ENCODE measurements around the gene VEZT.

DNA sequence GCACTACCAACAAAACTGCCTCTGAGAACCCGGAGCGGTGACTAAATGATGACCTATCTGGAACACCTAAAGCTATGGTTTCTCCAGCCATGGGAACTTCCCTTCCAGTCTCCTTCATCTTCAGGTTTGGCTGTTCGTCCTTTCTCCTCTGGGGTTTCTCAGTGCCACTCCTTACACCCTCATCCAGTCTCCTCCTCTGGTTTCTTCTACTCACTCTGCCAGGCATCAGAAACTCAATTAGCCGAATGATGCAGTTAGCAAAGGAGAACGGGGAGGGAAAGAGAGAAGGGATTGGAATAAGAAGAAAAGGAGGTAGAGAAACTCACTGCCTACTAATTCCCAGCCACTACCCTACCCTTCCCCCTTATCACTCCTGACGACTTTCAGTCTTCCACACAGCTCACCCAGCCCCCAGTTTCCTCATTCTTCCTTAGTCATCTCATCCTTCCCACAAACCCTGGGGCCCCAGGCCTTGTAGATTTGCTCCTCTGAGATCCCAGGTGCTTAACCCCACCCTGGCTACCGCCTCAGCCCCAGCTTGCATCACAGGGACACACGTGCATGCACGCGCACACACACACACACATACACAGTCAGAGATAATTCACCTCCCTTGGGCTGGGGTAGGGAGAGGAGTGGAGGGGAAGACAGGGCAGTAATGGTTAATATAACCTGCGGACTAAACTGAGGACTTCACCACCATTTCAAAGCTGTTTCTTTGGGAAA, 13.3 kb upstream of the VEZT start:
- TF ChIP-seq POLR2AphosphoS5 (IDR thresholded peaks at IDR 0.05; ENCODE audit: low read depth, low read length), result no peak
- no peak for TF ChIP-seq TAF1 (IDR thresholded peaks at IDR 0.05; ENCODE audit: borderline replicate concordance, insufficient read depth, low read length)
- TF ChIP-seq, protein P1, sequence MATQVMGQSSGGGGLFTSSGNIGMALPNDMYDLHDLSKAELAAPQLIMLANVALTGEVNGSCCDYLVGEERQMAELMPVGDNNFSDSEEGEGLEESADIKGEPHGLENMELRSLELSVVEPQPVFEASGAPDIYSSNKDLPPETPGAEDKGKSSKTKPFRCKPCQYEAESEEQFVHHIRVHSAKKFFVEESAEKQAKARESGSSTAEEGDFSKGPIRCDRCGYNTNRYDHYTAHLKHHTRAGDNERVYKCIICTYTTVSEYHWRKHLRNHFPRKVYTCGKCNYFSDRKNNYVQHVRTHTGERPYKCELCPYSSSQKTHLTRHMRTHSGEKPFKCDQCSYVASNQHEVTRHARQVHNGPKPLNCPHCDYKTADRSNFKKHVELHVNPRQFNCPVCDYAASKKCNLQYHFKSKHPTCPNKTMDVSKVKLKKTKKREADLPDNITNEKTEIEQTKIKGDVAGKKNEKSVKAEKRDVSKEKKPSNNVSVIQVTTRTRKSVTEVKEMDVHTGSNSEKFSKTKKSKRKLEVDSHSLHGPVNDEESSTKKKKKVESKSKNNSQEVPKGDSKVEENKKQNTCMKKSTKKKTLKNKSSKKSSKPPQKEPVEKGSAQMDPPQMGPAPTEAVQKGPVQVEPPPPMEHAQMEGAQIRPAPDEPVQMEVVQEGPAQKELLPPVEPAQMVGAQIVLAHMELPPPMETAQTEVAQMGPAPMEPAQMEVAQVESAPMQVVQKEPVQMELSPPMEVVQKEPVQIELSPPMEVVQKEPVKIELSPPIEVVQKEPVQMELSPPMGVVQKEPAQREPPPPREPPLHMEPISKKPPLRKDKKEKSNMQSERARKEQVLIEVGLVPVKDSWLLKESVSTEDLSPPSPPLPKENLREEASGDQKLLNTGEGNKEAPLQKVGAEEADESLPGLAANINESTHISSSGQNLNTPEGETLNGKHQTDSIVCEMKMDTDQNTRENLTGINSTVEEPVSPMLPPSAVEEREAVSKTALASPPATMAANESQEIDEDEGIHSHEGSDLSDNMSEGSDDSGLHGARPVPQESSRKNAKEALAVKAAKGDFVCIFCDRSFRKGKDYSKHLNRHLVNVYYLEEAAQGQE (IDR thresholded peaks at IDR 0.05; ENCODE audit: insufficient read depth in 1 of 2, low read depth in 2 of 2, low read length in 2 of 2), result no peak
- no peak for TF ChIP-seq SIN3A (IDR thresholded peaks at IDR 0.05; ENCODE audit: borderline replicate concordance, insufficient read depth, low read length)

Data from PFSK-1 (cell line).